Activated T-helper 1 cell treated with Interleukin-2 at 50 U/mL for 16 hours (primary cell): ENCODE measurements around the gene NKX2-8.

ENCODE experiments used
- DNase-seq: peaks from one replicate; pipeline ENCODE4 v3.0.0-alpha.2; 2020; ENCODE audit warnings: low read depth

Gene NKX2-8

GRCh38 chr14:36582011-36582873 lies at the start of gene NKX2-8:
Gene NKX2-8 (minus strand): TSS chr14:36582614. CDS start chr14:36582389, 225 bp downstream.
- no peak for DNase-seq

GRCh38 chr14:36627981-36628380 lies 45.6 kb upstream of the NKX2-8 start:
- DNase-seq = no peak

- DNase-seq = no peak
Observed at GRCh38 chr14:36626151-36626550, 43.7 kb upstream of the NKX2-8 start.

GRCh38 chr14:36625436-36625835 lies 43.0 kb upstream of the NKX2-8 start:
- DNase-seq = no peak

GRCh38 chr14:36625014-36625413 lies 42.6 kb upstream of the NKX2-8 start:
- DNase-seq = no peak

- DNase-seq = no peak
Observed at GRCh38 chr14:36619853-36620252, 37.4 kb upstream of the NKX2-8 start.

- DNase-seq = no peak
Observed at GRCh38 chr14:36619131-36619530, 36.7 kb upstream of the NKX2-8 start.

GRCh38 chr14:36618641-36619040 lies 36.2 kb upstream of the NKX2-8 start:
- DNase-seq = no peak

GRCh38 chr14:36617824-36618223 lies 35.4 kb upstream of the NKX2-8 start:
- no peak for DNase-seq

- DNase-seq = no peak
Observed at GRCh38 chr14:36605506-36605857, 23.1 kb upstream of the NKX2-8 start.

- no peak for DNase-seq
Observed at GRCh38 chr14:36604757-36605505, 22.5 kb upstream of the NKX2-8 start.

GRCh38 chr14:36600431-36600830 lies 18.0 kb upstream of the NKX2-8 start:
- DNase-seq = no peak

GRCh38 chr14:36591482-36591881 lies 9.1 kb upstream of the NKX2-8 start:
- no peak for DNase-seq

- no peak for DNase-seq
Observed at GRCh38 chr14:36588788-36589187, 6.4 kb upstream of the NKX2-8 start.

- no peak for DNase-seq
Observed at GRCh38 chr14:36588119-36588518, 5.7 kb upstream of the NKX2-8 start.

GRCh38 chr14:36585100-36585499 lies 2.7 kb upstream of the NKX2-8 start:
- DNase-seq = no peak

GRCh38 chr14:36583893-36584811 lies 1.7 kb upstream of the NKX2-8 start:
- no peak for DNase-seq

- no peak for DNase-seq
Observed at GRCh38 chr14:36583242-36583892, 953 bp upstream of the NKX2-8 start.

- no peak for DNase-seq
Observed at GRCh38 chr14:36582874-36583241, 444 bp upstream of the NKX2-8 start.

GRCh38 chr14:36580856-36581831 lies 1.3 kb downstream of the NKX2-8 start:
- no peak for DNase-seq
